GM18951 (cell line): ENCODE measurements around the gene CBFB.

Source experiments
- POLR2A ChIP-seq: IDR thresholded peaks from 4 replicates; pipeline ENCODE4 v1.6.1; 2011; ENCODE audit warnings: mild to moderate bottlenecking; ENCODE audit not compliant: insufficient read length, insufficient read depth; ENCODE audit errors: extremely low read depth
- in situ Hi-C: fragments of 300-500 bp; cut with MboI; formaldehyde crosslinking; loops from one replicate; pipeline ENCODE4 v1.12.0; 2022; ENCODE audit warnings: low sequenced_read_pairs, mixed read lengths, inconsistent platforms; ENCODE audit not compliant: unreplicated experiment

The CBFB gene

GRCh38 chr16:67150047-67150832 lies 121.3 kb downstream of the CBFB start:
- TF ChIP-seq POLR2A, result no peak
- in situ Hi-C loops, result no loop called here
